ENCODE data around the gene ADAMTS1.

The ADAMTS1 gene

DNA sequence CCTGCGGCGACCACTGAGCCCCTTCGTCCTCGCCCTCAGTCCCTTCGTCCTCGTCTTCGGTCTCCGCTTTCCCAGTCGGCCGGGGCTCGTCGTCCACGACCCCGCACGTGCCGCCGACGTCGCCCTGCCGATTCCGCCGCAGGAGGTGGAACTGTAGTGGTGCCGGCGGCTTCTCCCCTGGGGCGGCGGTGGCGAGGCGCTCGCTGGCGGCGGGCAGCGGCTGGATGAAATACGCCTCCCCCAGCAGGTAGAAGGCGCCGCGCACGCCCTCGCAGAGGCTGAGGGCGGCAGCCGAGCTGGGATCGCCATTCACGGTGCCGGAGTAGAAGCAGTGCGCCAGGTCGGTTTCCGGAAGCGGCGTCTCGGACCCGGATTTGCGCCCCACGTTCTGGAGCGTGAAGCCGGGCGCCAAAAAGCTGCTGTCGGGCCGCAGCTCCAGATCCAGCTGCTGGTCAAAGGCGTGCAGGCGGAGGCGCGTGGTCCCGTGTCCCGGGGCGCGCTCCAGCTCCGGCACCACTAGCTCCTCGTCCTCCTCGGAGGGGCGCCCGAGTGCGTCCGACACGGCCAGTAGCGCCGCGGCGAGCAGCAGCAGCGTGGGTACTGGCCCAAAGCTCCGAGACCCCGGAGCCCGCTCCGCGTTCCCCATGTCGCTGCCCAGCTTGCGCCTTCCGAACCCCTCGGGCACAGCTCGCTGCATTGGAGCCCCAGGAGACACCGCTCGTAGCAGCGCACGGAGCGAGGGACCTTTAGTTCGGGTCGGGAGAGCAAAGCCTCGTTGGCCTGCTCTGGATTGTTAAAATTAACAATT, 747 bp downstream of the ADAMTS1 start:
- peak in 2 of 3 experiments; percentile 79 to 84 for DNase-seq

DNA sequence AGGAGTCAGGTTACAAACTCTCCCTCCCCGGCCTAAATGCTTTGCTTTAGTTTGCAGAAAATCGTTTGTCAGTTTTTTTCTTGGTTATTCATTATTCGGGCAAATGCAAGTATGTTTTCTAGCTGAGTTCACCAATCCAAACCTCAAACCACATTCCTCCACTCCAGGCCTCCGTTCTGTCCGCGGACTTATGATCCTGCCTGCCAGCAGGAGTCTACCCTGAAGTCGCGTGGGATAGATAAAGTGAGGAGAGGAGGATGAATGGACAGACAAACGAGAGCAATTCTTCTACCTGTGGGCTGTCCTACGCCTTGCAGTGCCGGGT, 1.3 kb downstream of the ADAMTS1 start:
- no peak for DNase-seq

DNA sequence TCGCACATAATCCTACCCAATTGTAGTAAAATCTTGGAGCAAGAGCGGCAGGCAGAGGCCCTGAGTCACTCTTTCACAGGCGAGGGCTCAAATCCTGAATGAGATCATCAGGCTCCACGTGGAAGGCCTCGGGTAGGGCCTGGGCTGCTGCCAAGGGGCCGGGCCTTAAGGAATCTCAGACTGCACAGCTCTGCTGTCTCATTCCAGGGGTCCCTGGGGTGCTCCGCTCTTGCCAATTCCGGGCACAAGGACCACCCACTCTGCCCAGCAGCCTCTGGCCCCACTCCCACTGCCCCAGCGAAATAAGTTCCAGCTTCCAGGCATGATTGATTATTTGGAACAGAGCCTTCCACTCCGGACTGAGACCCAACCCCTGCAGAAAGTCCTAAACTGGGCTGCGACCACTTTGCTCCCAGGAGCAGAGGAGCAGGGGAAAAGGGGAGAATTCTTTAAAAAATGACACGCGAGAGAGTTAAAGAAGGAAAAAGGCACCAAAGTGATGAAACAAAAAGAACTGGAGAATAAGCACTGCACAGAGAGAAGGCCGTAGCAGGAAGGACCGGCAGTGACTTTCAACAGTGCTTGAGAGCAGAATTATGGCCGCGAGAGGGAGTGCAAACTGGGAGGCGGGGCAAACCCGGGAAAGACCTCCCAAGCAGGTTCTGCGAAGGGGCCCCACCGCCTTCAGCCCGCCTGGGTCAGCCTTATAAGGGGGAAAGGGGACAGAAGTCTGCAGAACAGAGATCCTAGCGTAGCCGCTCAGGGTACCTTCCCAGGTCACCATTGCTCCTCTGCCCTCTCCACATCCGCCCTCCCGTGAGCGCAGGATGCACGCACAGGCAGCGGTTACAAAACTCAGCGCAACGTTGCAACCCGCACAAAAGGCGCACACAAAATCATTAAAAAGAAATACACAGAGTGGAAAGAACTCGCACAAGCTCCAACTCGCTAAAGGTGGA, 2.0 kb downstream of the ADAMTS1 start:
- DNase-seq = peak in 2 of 3 experiments; percentile 62 to 71

DNA sequence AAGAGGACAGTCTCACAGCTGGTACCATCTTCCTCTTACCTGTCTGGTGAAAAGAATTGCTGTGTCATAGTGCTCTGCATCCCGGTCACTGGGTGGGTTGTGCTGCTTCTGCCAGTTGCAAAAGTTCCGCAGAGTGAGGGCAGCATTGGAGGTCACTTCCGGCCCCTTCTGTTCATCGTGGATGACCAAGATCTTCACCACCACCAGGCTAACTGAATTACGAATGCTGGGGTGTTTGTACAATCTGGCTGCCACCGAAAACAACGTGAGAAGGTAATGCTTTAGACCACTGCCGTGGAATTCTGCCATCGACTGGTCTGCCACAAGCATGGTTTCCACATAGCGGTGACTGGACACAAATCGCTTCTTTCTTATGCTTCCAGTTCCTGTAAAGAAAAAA, 2.9 kb downstream of the ADAMTS1 start:
- no peak for DNase-seq

DNA sequence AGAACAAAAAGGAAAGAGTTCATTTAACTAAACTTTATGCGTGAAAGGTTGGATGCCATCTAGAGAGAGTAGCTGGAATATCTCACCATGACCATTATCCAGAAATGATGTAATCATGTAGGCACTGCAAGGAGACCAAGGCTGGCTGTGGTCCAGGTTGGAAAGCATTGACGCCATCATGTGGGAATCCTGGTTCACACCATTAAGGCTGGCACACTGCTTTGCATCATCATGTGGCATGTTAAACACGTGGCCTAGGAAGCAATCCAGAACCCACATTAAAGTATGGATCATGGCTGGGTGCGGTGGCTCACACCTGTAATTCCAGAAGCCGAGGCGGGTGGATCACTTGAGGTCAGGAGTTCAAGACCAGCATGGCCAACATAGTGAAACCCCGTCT, 4.3 kb downstream of the ADAMTS1 start:
- DNase-seq = peak in 1 of 3 experiments; percentile 57

DNA sequence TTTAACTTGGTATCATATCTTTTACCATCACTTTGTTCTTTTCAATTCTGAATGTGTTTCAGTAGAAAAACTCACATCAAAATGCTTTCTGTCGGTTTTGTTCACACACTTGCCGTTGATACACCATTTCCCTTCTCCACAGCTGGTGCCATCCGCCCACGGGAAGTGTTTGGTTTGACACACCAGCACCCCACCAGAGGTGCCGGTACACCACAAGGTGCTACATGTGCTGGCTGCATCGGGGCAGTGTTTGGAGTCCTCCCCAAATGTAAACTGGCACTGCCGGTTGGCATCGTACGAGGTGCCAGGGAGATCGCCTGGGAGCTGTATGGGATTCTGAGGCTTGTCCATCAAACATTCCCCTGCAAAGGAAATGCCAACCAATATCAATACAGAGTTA, 5.0 kb downstream of the ADAMTS1 start:
- DNase-seq = no peak

DNA sequence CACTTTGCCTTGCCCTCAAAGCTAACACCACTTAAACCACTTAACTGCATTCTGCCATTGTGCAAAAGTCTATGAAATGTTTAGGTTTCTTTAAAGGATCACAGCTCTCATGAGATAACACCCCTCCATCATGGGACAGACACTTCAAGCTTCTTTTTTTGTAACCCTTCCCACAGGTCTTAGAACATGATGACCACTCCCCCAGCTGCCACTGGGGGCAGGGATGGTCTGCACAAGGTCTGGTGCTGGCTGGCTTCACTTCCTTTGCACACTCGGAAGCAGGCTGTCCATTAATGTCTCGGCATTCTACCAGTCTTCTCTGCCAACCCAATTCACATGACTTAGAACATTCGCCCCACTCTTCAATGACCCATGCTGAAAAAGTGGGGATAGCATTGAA, 7.7 kb downstream of the ADAMTS1 start:
- no peak for DNase-seq

DNA sequence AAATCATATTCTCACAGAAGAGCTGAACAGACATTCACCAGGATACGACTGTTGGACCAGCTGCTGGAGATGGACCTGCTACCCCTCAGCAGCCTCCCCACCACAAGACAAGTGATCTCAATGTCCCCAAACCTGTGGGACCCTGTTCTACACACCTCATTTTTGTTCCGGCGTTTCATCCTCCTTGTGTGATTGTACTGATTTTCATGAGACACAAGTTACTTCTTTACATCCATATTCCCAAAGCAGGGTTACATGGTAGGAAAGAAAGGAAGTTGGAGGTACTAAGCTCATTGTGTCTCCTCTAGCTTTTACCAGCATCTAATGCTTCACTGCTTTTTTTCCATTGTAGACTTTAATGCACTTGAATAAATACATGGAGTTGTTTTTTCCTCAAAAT, 8.7 kb downstream of the ADAMTS1 start:
- DNase-seq = no peak

DNA sequence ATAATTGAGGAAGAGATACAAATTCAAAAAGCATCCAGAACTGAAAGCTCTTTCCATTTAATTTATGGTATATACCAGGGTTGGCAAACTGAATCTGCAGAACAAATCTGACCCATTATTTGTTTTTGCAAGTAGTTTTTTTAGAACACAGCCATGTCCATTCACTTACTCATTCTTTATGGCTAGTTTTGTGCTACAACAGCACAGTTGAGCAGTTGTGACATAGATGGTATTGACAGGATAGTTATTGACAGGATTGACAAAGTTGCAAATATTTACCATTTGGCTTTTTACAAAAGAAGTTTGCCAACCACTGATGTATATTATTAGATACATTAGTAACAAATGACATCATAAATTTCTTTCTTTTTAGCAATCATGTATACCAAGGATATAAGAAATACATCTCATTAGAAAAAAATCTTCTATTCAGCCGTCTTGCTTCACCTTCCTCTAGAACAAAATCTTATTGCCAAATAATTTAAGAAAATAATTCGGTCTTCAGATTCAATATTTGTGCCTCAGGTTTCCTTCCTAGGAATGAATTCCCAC, 9.4 kb downstream of the ADAMTS1 start:
- no peak for DNase-seq

DNA sequence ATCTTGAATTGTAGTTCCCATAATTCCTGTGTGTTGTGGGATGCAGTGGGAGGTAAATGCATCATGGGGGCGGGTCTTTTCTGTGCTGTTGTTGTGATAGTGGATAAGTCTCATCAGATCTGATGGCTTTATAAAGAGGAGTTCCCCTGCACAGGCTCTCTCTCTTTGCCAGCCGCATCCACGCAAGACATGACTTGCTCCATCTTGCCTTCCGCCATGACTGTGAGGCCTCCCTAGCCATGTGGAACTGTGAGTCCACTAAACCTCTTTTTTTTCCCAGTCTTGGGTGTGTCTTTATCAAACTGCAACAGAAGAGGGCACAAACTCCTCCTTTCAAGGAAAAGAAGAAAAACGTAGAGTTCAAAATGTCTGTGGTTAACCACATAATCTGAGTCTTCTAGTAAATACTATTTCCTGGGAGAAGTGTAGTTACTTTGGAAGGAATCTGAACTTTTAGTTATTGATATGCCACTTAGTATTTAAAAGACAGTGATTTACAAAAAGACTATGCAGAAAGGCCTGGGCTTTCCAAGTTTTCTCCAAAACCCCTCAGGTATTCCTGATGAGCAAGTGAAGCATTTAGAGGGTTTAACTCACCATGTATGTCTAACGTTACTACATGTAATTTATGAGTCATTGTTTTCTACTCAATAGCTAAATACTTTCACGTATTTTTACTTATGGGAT, 10.0 kb downstream of the ADAMTS1 start:
- DNase-seq = no peak

DNA sequence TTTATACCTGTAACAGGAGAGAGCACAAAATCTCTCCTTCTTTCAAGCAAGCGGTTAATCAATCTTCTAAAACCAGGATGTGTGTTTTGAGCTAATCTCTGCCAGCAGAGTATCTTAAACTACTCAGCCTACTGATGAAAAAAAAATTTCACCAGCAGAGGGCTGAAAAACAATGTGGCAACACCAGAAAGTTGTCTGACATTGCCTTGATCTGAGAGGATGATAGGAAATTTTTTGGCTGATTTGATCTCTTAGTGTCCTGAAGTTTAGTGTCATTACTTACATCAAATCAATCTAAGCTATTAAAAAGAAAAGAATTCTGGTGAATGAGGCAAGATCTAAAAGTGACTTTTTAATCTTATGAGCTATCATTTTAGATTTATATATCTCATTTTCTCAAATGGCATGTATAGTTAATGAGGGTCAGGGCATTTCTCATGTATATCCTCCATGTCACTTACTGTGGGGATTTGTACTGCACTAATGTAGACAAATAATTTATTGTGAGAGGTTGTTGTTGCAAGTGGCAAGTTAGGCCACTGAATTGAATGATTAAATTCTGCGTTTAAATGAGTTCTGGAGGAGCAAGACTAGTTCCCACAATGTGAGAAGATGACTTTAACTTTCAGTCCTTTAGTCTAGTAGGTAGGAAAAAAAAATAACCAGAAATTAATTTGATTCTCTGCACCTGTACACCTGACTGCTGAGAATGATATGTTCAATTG, 10.9 kb downstream of the ADAMTS1 start:
- DNase-seq = no peak

DNA sequence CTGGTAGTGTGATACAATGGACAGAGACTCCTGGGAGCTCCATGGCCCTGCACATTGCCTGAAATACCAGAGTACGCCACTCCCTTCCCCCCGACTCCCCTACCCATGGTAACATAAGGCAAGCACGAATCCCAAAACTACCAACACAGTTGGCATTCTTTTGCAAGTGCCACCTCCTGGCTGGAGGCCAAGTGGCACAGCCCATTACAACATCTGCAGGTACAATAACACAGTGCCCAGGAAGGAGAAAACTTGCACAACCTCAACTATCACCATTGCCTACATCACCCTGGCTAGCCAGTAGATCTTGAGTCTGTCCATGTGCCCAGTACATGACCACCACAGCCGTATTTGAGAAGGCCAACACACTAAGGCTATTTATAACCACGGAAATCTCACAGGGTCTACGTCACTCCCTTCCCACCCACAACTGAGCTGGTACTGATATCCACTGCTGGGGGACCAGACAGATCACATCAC, 11.7 kb downstream of the ADAMTS1 start:
- no peak for DNase-seq

DNA sequence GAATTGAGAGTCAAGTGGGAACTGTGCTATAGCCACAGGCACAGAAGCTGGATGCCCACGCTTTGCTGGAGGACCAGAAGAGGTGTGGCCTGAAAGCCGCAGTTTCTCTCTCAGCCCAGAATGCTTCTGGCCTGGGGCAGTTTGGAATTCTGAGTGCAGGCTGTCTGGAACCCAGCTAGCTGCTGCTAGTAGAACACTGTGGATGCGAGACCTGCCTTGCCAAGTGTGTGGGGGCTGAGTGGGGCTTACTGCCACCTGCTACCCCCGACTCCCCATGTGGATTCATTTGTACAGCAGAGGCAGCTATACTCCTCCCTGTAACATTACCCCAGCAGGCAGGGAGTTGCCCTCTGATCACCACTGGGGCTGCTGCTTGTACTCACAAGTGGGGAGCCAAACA, 12.2 kb downstream of the ADAMTS1 start:
- DNase-seq = no peak

DNA sequence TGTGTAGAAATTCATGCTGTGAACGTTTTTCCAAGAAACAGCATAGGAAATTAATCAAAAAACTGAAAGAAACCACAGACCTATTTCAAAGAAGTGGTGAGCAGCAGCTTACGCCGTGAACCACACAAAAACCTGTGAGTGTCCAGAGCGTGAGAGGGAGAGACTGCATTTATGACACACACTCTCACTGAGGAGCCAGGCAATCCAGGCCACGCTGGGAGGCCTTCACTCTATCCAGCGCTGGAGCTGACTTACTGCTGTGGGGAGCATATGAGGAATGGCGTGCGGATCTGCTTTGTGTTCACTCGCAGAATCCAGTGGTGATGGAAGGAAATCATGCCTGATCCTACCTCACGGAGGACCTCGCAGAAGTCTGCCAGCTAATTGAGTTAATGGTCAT, 12.7 kb downstream of the ADAMTS1 start:
- DNase-seq = no peak

DNA sequence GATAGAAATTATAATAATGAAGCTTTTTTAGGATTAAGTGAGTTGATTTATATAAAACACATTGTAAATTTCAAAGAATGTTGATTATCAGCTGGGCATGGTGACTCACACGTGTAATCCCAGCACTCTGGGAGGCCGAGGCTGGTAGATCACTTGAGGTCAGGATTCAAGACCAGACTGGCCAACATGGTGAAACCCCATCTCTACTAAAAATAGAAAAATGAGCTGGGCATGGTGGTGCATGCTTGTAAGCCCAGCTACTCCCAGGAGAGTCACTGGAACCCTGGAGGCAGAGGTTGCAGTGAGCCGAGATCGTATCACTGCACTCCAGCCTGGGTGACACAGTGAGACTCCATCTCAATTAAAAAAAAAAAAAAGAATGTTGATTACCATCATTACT, 18.4 kb downstream of the ADAMTS1 start:
- no peak for DNase-seq

DNA sequence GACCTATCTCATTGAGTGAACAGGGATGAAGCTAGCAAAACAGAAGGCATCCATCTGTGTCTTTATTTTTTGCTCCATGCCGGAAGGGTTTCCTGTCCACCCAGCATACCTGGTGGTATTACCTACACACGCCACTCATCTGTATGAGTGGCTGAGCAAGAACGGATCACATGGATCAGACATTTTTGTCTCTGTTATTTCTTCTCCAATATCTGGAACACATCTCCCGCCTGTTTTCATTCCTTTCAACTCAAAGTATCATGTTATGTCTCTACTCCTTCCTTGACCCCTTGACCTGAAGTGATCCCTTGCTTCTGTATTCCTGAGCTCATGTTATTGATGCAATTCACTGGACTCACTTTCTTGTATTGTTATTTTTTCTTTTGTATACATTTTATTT, 24.7 kb downstream of the ADAMTS1 start:
- DNase-seq = no peak

DNA sequence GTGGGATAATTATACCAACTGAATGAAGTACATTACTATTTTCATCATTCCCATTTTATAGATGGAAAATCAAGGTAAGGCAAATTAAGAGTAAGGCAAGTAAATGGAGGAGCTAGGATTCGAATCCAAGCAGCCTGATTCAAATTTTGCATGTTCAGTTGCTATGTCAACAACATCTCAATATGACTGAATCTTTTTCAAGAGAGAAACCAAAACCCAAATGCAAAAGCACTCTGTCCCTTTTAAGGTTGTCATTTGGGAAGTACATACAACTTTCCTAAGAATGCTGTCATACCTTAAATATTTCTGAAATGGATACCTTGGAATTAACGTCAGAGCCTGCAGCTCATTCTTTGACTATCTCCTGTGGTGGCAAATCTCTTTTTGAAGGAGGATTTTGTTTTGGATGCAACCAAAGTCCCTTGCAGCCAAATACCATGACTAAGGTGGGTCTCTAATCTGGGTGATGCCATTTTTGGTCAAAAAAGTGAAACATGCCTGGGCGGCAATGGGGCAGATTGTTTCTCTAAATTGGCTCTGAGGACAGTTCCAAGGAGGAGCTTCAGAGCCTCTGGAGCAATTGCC, 25.4 kb downstream of the ADAMTS1 start:
- DNase-seq = no peak

DNA sequence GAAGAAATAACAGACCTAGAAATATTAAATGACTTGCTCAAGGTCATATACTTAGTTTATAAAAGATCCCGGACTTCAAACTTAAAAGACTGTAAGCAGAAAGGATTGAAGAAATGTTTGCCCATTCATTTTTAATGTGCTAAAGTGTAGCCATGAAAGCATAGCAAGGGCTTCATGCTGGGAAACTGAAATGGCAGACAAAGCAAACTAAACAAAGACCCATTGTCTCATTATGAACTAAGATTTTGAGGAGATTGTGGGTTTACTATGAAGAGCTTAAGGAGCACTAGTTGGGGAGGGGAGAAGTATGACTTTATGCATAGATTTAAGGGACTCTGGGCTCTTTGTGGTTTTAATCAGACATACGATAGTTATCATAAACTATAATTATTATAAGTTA, 26.3 kb downstream of the ADAMTS1 start:
- DNase-seq = peak in 1 of 3 experiments; percentile 28

DNA sequence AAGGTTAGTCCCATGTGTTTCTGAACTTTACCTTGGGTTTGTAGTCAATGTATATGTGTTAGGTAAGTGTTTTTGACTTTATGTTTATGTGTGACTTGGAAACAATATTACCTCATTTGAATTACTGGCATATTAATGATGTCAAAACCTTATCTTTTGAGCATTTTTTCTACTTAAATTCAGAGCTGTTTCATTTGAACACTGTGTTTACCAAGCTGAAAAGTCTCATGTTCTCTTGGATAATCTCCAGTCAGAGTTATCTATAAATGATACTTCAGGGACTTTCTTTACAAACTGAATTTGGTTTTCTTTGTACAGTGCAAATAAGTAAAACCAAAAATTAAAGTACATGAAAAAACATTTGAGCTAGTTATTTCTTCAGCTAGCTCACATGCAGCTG, 30.0 kb downstream of the ADAMTS1 start:
- no peak for DNase-seq

DNA sequence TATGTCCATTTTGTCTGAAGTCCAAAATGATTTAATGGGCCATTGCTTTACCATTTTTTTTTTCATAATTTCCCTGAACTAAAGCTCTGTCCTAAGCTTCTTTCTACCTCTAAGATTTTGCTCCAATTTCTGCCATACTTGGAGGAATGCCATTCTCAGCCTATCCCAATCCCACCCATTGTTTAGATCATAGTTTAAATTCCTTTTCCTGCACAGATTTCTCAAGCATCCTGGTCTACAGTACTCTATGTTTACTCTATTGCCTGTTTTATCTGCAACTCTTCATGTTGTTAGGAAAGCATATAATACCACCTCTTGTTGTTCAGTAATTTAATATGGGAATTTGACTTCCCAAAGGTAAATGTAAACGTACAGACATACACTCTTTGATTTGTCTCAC, 30.8 kb downstream of the ADAMTS1 start:
- DNase-seq = no peak

DNA sequence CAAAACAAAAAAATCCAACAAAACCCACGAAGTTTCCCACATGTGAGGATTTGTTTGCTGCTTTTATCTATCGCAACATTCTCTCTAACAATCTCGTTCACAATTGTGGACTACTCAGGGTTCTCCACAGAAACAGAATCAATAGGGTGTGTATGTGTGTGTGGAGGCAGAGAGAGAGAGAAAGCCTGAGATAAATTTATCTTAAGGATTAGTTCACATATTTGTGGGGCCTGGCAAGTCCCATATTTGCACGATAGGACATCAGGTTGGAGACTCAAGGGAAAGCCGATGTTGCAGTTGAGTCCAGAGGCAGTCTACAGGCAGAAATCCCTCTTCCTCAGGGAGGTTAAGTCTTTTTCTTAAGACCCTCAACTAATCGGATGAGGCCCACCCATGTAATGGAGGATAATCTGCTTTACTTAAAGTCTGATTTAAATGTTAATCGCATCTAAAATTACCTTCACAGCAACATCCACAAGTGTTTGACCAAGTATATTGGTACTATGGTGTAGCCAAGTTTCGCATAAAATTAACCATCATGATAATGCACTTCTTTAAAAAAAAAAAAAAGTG, 31.7 kb downstream of the ADAMTS1 start:
- DNase-seq = no peak

DNA sequence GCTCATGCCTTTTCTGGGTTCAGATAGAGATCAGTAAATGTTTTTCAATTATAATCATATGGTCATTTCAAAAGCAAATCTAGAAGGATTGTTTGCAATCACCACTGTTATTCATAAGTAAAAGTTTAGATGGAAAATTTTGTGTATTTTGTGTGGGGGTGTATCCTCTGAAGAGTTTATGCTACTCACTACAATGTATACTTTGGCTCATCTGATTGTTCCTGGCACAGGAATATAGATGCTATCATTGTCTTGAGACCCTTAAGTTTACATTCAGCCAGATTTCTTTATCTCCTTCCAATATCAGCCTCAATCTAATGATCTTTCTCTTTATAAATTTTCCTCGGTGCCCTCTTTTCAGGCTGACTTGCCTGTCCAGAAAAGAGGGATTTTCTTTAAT, 33.0 kb downstream of the ADAMTS1 start:
- no peak for DNase-seq
